Measurements from ENCODE around the gene PACSIN1. TPM values are rescaled to one million over a fixed set of nuclear protein-coding genes. Genes with fewer than 3 reads are reported as not detected.

The PACSIN1 gene
- total RNA-seq, 3 donors from 2014 or later (not counting 1 experiment from before 2014, with no cell fraction given) = 2.2 to 6.6 (median 3.9) TPM

- peaks cover 0 to 2% of the 10 kb centered on the region in 2 donors for H3K27me3 Mint-ChIP-seq (ENCODE audit: low read depth in 2 of 2)
- H3K9me3 Mint-ChIP-seq = no peaks in the 10 kb centered on the region
- no peak overlapping the region for H3K27ac ChIP-seq (ENCODE audit: low read length)
- peaks cover 0 to 13% of the 10 kb centered on the region in 2 donors for H3K4me1 Mint-ChIP-seq
- no peaks in the 10 kb centered on the region for H3K36me3 Mint-ChIP-seq
- WGBS (ENCODE audit: insufficient coverage) = 94% methylated on average over 3 of the region's 5 CpGs
- no peaks in the 10 kb centered on the region for H3K36me3 ChIP-seq (ENCODE audit: control insufficient read depth, insufficient read depth, low read length)
- ATAC-seq (no peak), DNase-seq (no peak)
- H3K27me3 ChIP-seq (ENCODE audit: control insufficient read depth, insufficient read depth, low read length) = no peaks in the 10 kb centered on the region
- no peak overlapping the region for H3K27ac Mint-ChIP-seq
- H3K4me3 Mint-ChIP-seq = no peak overlapping the region
- intact Hi-C loops (cut with micrococcal nuclease) = no loop called here
- peaks cover 20% of the 10 kb centered on the region for H3K4me1 ChIP-seq (ENCODE audit: control insufficient read depth, insufficient read depth, low read length)
- H3K4me3 ChIP-seq (ENCODE audit: low read length) = no peak overlapping the region
- TF ChIP-seq CTCF (IDR thresholded peaks at IDR 0.05) = no peak
- H3K9me3 ChIP-seq (ENCODE audit: control insufficient read depth, insufficient read depth, low read length) = no peaks in the 10 kb centered on the region
Observed at GRCh38 chr6:34472425-34472824, 6.5 kb downstream of the PACSIN1 start.

GRCh38 chr6:34473967-34474366 lies 8.1 kb downstream of the PACSIN1 start:
- Histone ChIP-seq H3K27ac (ENCODE audit: low read length) (no peak overlapping the region), H3K27me3 (ENCODE audit: control insufficient read depth, insufficient read depth, low read length) (no peaks in the 10 kb centered on the region), H3K9me3 (ENCODE audit: control insufficient read depth, insufficient read depth, low read length) (no peaks in the 10 kb centered on the region), H3K4me3 (ENCODE audit: low read length) (no peak overlapping the region), H3K4me1 (ENCODE audit: control insufficient read depth, insufficient read depth, low read length) (peaks cover 8% of the 10 kb centered on the region), H3K36me3 (ENCODE audit: control insufficient read depth, insufficient read depth, low read length) (no peaks in the 10 kb centered on the region)
- WGBS (ENCODE audit: insufficient coverage) = no CpG with 5 or more reads among the region's 1 CpG
- no peak for TF ChIP-seq CTCF (IDR thresholded peaks at IDR 0.05)
- intact Hi-C loops (cut with micrococcal nuclease) = no loop called here
- Mint-ChIP-seq H3K9me3 (no peaks in the 10 kb centered on the region), H3K4me1 (peaks cover 0 to 5% of the 10 kb centered on the region in 2 donors), H3K27me3 (ENCODE audit: low read depth in 2 of 2) (peaks cover 0 to 2% of the 10 kb centered on the region in 2 donors), H3K36me3 (no peaks in the 10 kb centered on the region), H3K27ac (no peak overlapping the region), H3K4me3 (no peak overlapping the region)
- no peak for DNase-seq
- ATAC-seq = no peak

GRCh38 chr6:34474754-34475153 lies 8.9 kb downstream of the PACSIN1 start:
- 80% methylated on average over 2 of the region's 2 CpGs for WGBS (ENCODE audit: insufficient coverage)
- H3K27me3 Mint-ChIP-seq (ENCODE audit: low read depth in 2 of 2) = no peaks in the 10 kb centered on the region
- no peaks in the 10 kb centered on the region for H3K9me3 Mint-ChIP-seq
- Histone ChIP-seq H3K27ac (ENCODE audit: low read length) (no peak overlapping the region), H3K9me3 (ENCODE audit: control insufficient read depth, insufficient read depth, low read length) (no peaks in the 10 kb centered on the region), H3K27me3 (ENCODE audit: control insufficient read depth, insufficient read depth, low read length) (no peaks in the 10 kb centered on the region), H3K4me1 (ENCODE audit: control insufficient read depth, insufficient read depth, low read length) (peaks cover 2% of the 10 kb centered on the region), H3K4me3 (ENCODE audit: low read length) (no peak overlapping the region), H3K36me3 (ENCODE audit: control insufficient read depth, insufficient read depth, low read length) (no peaks in the 10 kb centered on the region)
- TF ChIP-seq CTCF (IDR thresholded peaks at IDR 0.05) = no peak
- no peak overlapping the region for H3K27ac Mint-ChIP-seq
- ATAC-seq = no peak
- H3K4me1 Mint-ChIP-seq = no peaks in the 10 kb centered on the region
- intact Hi-C loops (cut with micrococcal nuclease) = no loop called here
- no peak overlapping the region for H3K4me3 Mint-ChIP-seq
- H3K36me3 Mint-ChIP-seq = no peaks in the 10 kb centered on the region
- no peak for DNase-seq

- Histone ChIP-seq H3K4me3 (ENCODE audit: low read length) (no peak overlapping the region), H3K9me3 (ENCODE audit: control insufficient read depth, insufficient read depth, low read length) (no peaks in the 10 kb centered on the region), H3K27me3 (ENCODE audit: control insufficient read depth, insufficient read depth, low read length) (no peaks in the 10 kb centered on the region), H3K27ac (ENCODE audit: low read length) (no peak overlapping the region), H3K36me3 (ENCODE audit: control insufficient read depth, insufficient read depth, low read length) (no peaks in the 10 kb centered on the region), H3K4me1 (ENCODE audit: control insufficient read depth, insufficient read depth, low read length) (no peaks in the 10 kb centered on the region)
- 92% methylated on average over 4 of the region's 5 CpGs for WGBS (ENCODE audit: insufficient coverage)
- Mint-ChIP-seq H3K4me3 (no peak overlapping the region), H3K27ac (no peak overlapping the region), H3K36me3 (no peaks in the 10 kb centered on the region), H3K27me3 (ENCODE audit: low read depth in 2 of 2) (no peaks in the 10 kb centered on the region), H3K9me3 (no peaks in the 10 kb centered on the region), H3K4me1 (no peaks in the 10 kb centered on the region)
- intact Hi-C loops (cut with micrococcal nuclease) = no loop called here
- TF ChIP-seq CTCF (IDR thresholded peaks at IDR 0.05) = no peak
- ATAC-seq (no peak), DNase-seq (no peak)
Observed at GRCh38 chr6:34475238-34475682, 9.4 kb downstream of the PACSIN1 start.
